NCI-H82 treated with DMSO at 0.1 percent for 48 hours (cell line): ENCODE results near the gene IL9.

Experiments
- DNase-seq: peaks from one replicate; lab custom pipeline; 2025; ENCODE audit not compliant: unreplicated experiment; lab: John Stamatoyannopoulos, UW

Gene IL9

GRCh38 chr5:135891791-135892190, 3.9 kb downstream of the IL9 start:
- no peak for DNase-seq

GRCh38 chr5:135891268-135891667, 4.4 kb downstream of the IL9 start:
- DNase-seq, result no peak

- no peak for DNase-seq
Observed at GRCh38 chr5:135890867-135891266, 4.8 kb downstream of the IL9 start.

- DNase-seq, result no peak
Observed at GRCh38 chr5:135890296-135890695, 5.3 kb downstream of the IL9 start.

- DNase-seq, result no peak
Observed at GRCh38 chr5:135887881-135888614, 7.6 kb downstream of the IL9 start.

- peak; percentile 27 for DNase-seq
Observed at GRCh38 chr5:135887447-135887864, 8.2 kb downstream of the IL9 start.

GRCh38 chr5:135886136-135886535, 9.5 kb downstream of the IL9 start:
- DNase-seq, result no peak

GRCh38 chr5:135885031-135885430, 10.6 kb downstream of the IL9 start:
- no peak for DNase-seq

GRCh38 chr5:135883441-135883840, 12.2 kb downstream of the IL9 start:
- DNase-seq, result no peak

- no peak for DNase-seq
Observed at GRCh38 chr5:135883026-135883425, 12.6 kb downstream of the IL9 start.

- no peak for DNase-seq
Observed at GRCh38 chr5:135881819-135882218, 13.8 kb downstream of the IL9 start.

GRCh38 chr5:135881244-135881643, 14.4 kb downstream of the IL9 start:
- DNase-seq, result no peak

GRCh38 chr5:135880801-135881200, 14.8 kb downstream of the IL9 start:
- no peak for DNase-seq

- no peak for DNase-seq
Observed at GRCh38 chr5:135880278-135880677, 15.4 kb downstream of the IL9 start.

- DNase-seq, result no peak
Observed at GRCh38 chr5:135879591-135879990, 16.1 kb downstream of the IL9 start.

GRCh38 chr5:135878156-135878620, 17.5 kb downstream of the IL9 start:
- no peak for DNase-seq

- DNase-seq, result no peak
Observed at GRCh38 chr5:135877570-135878155, 18.0 kb downstream of the IL9 start.

GRCh38 chr5:135876146-135876545, 19.5 kb downstream of the IL9 start:
- DNase-seq, result no peak

GRCh38 chr5:135875567-135875966, 20.1 kb downstream of the IL9 start:
- no peak for DNase-seq

- no peak for DNase-seq
Observed at GRCh38 chr5:135874461-135874860, 21.2 kb downstream of the IL9 start.

GRCh38 chr5:135873831-135874230, 21.8 kb downstream of the IL9 start:
- no peak for DNase-seq

GRCh38 chr5:135871268-135871915, 24.2 kb downstream of the IL9 start:
- no peak for DNase-seq
